GM12878 (cell line): ENCODE measurements around the gene MRPL38.

Experiments used
- BHLHE40 ChIP-seq, 2 experiments: fragments of 450-650 bp in 1 of 2; IDR thresholded peaks; 2 replicates each; pipeline ENCODE4 v1.6.1; 2011 to 2017; ENCODE audit warnings: low read depth in 2 of 2, borderline replicate concordance in 1 of 2, improper control_type of control experiment in 1 of 2, low read length in 1 of 2, mild to moderate bottlenecking in 1 of 2
- CREM ChIP-seq: IDR thresholded peaks from 2 replicates; pipeline ENCODE4 v1.6.1; 2014; ENCODE audit warnings: antibody characterized with exemption, low read depth
- CTCF ChIP-seq, 3 experiments: IDR thresholded peaks in 2 of 3; conservative IDR thresholded peaks in 1 of 3; 2 replicates each; pipeline ENCODE4 v1.5.1; 2011; ENCODE audit warnings: low read depth in 3 of 3, low read length in 3 of 3, mild to moderate bottlenecking in 3 of 3, control low read depth in 2 of 3, moderate library complexity in 2 of 3, inconsistent platforms in 1 of 3, mixed read lengths in 1 of 3; ENCODE audit not compliant: control insufficient read depth in 2 of 3, insufficient read depth in 1 of 3; ENCODE audit errors: extremely low read depth in 1 of 3
- MEF2A ChIP-seq: IDR thresholded peaks from 2 replicates; pipeline ENCODE4 v1.6.1; 2011; ENCODE audit warnings: low read depth, mild to moderate bottlenecking, low read length, moderate library complexity; ENCODE audit not compliant: insufficient read depth
- RAD21 ChIP-seq: IDR thresholded peaks from 2 replicates; pipeline ENCODE4 v1.6.1; 2011; ENCODE audit warnings: mild to moderate bottlenecking, low read depth, low read length, moderate library complexity; ENCODE audit not compliant: insufficient read depth
- RBBP5 ChIP-seq: fragments of 200-600 bp; sonication (generic); conservative IDR thresholded peaks from 2 replicates; pipeline ENCODE4 v1.6.1; 2016
- TAF1 ChIP-seq: IDR thresholded peaks from 2 replicates; pipeline ENCODE4 v1.6.1; 2011; ENCODE audit warnings: mild to moderate bottlenecking, low read depth, low read length, borderline replicate concordance
- TARDBP ChIP-seq: IDR thresholded peaks from 2 replicates; pipeline ENCODE4 v1.6.1; 2016; ENCODE audit warnings: borderline replicate concordance
- ZNF274 ChIP-seq: IDR thresholded peaks from one replicate; pipeline ENCODE4 v1.8.0; 2011; ENCODE audit not compliant: insufficient read length, insufficient read depth

- TF ChIP-seq CTCF (IDR thresholded peaks at IDR 0.05 in 2 of 3, conservative IDR thresholded peaks at IDR 0.05 in 1 of 3; ENCODE audit: control insufficient read depth in 2 of 3, extremely low read depth in 1 of 3, insufficient read depth in 1 of 3, low read depth in 3 of 3, low read length in 3 of 3) (no peak), ZNF274 (no peak), RBBP5 (no peak), TAF1 (no peak), RAD21 (no peak), CREM (no peak), TARDBP (no peak), BHLHE40 (IDR thresholded peaks at IDR 0.05; ENCODE audit: borderline replicate concordance in 1 of 2, low read depth in 2 of 2, low read length in 1 of 2) (no peak), MEF2A (no peak)
Measured at GRCh38 chr17:75901727-75902126, 3.0 kb downstream of the MRPL38 start.
